ENCODE measurements around the gene OR5AU1. TPM values are rescaled to one million over a fixed set of nuclear protein-coding genes. Genes with fewer than 3 reads are reported as not detected.

Gene OR5AU1
- total RNA-seq: not detected

GRCh38 chr14:21155963-21156362 lies at the start of gene OR5AU1:
OR5AU1 (minus strand) TSS chr14:21156063; CDS start chr14:21155872, 191 bp downstream.
- Mint-ChIP-seq H3K27ac (no peak within 1 kb of the TSS), H3K4me3 (no peak within 1 kb of the TSS), H3K27me3 (peaks cover 28% of the 10 kb centered on the region), H3K36me3 (no peaks in the 10 kb centered on the region), H3K9me3 (no peaks in the 10 kb centered on the region), H3K4me1 (no peaks in the 10 kb centered on the region)
- ATAC-seq (ENCODE audit: low read depth) (no peak), DNase-seq (no peak)
- POLR2A ChIA-PET: no interaction called here

GRCh38 chr14:21205026-21205677 lies 49.3 kb upstream of the OR5AU1 start:
- H3K36me3 Mint-ChIP-seq: peaks cover 43% of the 10 kb centered on the region
- DNase-seq (no peak), ATAC-seq (ENCODE audit: low read depth) (no peak)
- no peaks in the 10 kb centered on the region for H3K27me3 Mint-ChIP-seq
- H3K4me1 Mint-ChIP-seq: peaks cover 6% of the 10 kb centered on the region
- H3K4me3 Mint-ChIP-seq: no peak overlapping the region
- POLR2A ChIA-PET: no interaction called here
- no peak overlapping the region for H3K27ac Mint-ChIP-seq
- H3K9me3 Mint-ChIP-seq: no peaks in the 10 kb centered on the region

- peak overlapping the region; percentile 32 for H3K27ac Mint-ChIP-seq
- ATAC-seq (ENCODE audit: low read depth): no peak
- no peaks in the 10 kb centered on the region for H3K9me3 Mint-ChIP-seq
- H3K27me3 Mint-ChIP-seq: no peaks in the 10 kb centered on the region
- peaks cover 3% of the 10 kb centered on the region for H3K4me1 Mint-ChIP-seq
- H3K4me3 Mint-ChIP-seq: no peak overlapping the region
- POLR2A ChIA-PET: interaction anchor here (1.0 to 1.3 kb wide), 2 partner anchors 60 to 143 kb away, joined by 3 to 4 read pairs; no protein-coding TSS in a partner anchor
- H3K36me3 Mint-ChIP-seq: peaks cover 39% of the 10 kb centered on the region
- no peak for DNase-seq
These were observed 48.5 kb upstream of the OR5AU1 start for GRCh38 chr14:21204167-21205025.

GRCh38 chr14:21203470-21204166 lies 47.8 kb upstream of the OR5AU1 start:
- H3K27ac Mint-ChIP-seq: peak overlapping the region; percentile 12
- DNase-seq: no peak
- POLR2A ChIA-PET: interaction anchor here (1.0 to 1.3 kb wide), 2 partner anchors 61 to 144 kb away, joined by 3 to 4 read pairs; no protein-coding TSS in a partner anchor
- no peaks in the 10 kb centered on the region for H3K9me3 Mint-ChIP-seq
- no peak for ATAC-seq (ENCODE audit: low read depth)
- no peak overlapping the region for H3K4me3 Mint-ChIP-seq
- H3K27me3 Mint-ChIP-seq: no peaks in the 10 kb centered on the region
- H3K36me3 Mint-ChIP-seq: peaks cover 38% of the 10 kb centered on the region
- H3K4me1 Mint-ChIP-seq: peaks cover 3% of the 10 kb centered on the region

GRCh38 chr14:21202463-21203358 lies 46.8 kb upstream of the OR5AU1 start:
- no peak overlapping the region for H3K4me3 Mint-ChIP-seq
- no peaks in the 10 kb centered on the region for H3K27me3 Mint-ChIP-seq
- POLR2A ChIA-PET: interaction anchor here (1.0 to 1.3 kb wide), 2 partner anchors 62 to 144 kb away, joined by 3 to 4 read pairs; no protein-coding TSS in a partner anchor
- H3K9me3 Mint-ChIP-seq: no peaks in the 10 kb centered on the region
- peaks cover 3% of the 10 kb centered on the region for H3K4me1 Mint-ChIP-seq
- H3K27ac Mint-ChIP-seq: no peak overlapping the region
- H3K36me3 Mint-ChIP-seq: peaks cover 29% of the 10 kb centered on the region
- no peak for DNase-seq
- ATAC-seq (ENCODE audit: low read depth): no peak

- DNase-seq: no peak
- POLR2A ChIA-PET: no interaction called here
These were observed 46.0 kb upstream of the OR5AU1 start for GRCh38 chr14:21201732-21202462.

GRCh38 chr14:21200752-21201461 lies 45.0 kb upstream of the OR5AU1 start:
- peaks cover under 1% of the 10 kb centered on the region for H3K4me1 Mint-ChIP-seq
- no peak overlapping the region for H3K27ac Mint-ChIP-seq
- no peak for ATAC-seq (ENCODE audit: low read depth)
- H3K27me3 Mint-ChIP-seq: no peaks in the 10 kb centered on the region
- POLR2A ChIA-PET: no interaction called here
- DNase-seq: no peak
- H3K9me3 Mint-ChIP-seq: no peaks in the 10 kb centered on the region
- H3K36me3 Mint-ChIP-seq: peaks cover 18% of the 10 kb centered on the region
- H3K4me3 Mint-ChIP-seq: no peak overlapping the region

More at GRCh38 chr14:21201732-21202462, 46.0 kb upstream of the OR5AU1 start:
- peaks cover 3% of the 10 kb centered on the region for H3K4me1 Mint-ChIP-seq
- H3K4me3 Mint-ChIP-seq: no peak overlapping the region
- peaks cover 25% of the 10 kb centered on the region for H3K36me3 Mint-ChIP-seq
- H3K27me3 Mint-ChIP-seq: no peaks in the 10 kb centered on the region
- no peaks in the 10 kb centered on the region for H3K9me3 Mint-ChIP-seq
- ATAC-seq (ENCODE audit: low read depth): peak; percentile 15
- no peak overlapping the region for H3K27ac Mint-ChIP-seq

- Mint-ChIP-seq H3K27ac (no peak overlapping the region), H3K4me1 (no peaks in the 10 kb centered on the region), H3K36me3 (peaks cover 10% of the 10 kb centered on the region), H3K27me3 (peaks cover 2% of the 10 kb centered on the region), H3K9me3 (no peaks in the 10 kb centered on the region), H3K4me3 (no peak overlapping the region)
- POLR2A ChIA-PET: interaction anchor here (0.6 kb wide), 1 partner anchor 783 kb away, joined by 3 read pairs; no protein-coding TSS in a partner anchor
- DNase-seq (no peak), ATAC-seq (ENCODE audit: low read depth) (no peak)
These were observed 44.0 kb upstream of the OR5AU1 start for GRCh38 chr14:21199611-21200560.

- POLR2A ChIA-PET: no interaction called here
- Mint-ChIP-seq H3K27ac (no peak overlapping the region), H3K9me3 (no peaks in the 10 kb centered on the region), H3K4me3 (no peak overlapping the region), H3K4me1 (no peaks in the 10 kb centered on the region), H3K27me3 (peaks cover 11% of the 10 kb centered on the region), H3K36me3 (peaks cover 3% of the 10 kb centered on the region)
- ATAC-seq (ENCODE audit: low read depth) (no peak), DNase-seq (no peak)
These were observed 41.7 kb upstream of the OR5AU1 start for GRCh38 chr14:21197418-21198205.

- Mint-ChIP-seq H3K27me3 (peaks cover 11% of the 10 kb centered on the region), H3K9me3 (no peaks in the 10 kb centered on the region), H3K27ac (no peak overlapping the region), H3K4me3 (no peak overlapping the region), H3K4me1 (no peaks in the 10 kb centered on the region), H3K36me3 (no peaks in the 10 kb centered on the region)
- POLR2A ChIA-PET: no interaction called here
- DNase-seq (no peak), ATAC-seq (ENCODE audit: low read depth) (no peak)
These were observed 38.7 kb upstream of the OR5AU1 start for GRCh38 chr14:21194597-21194996.
